RPMI7951 (cell line): ENCODE measurements around the gene PTPN2. TPM values are rescaled to one million over a fixed set of nuclear protein-coding genes. Genes with fewer than 3 reads are reported as not detected.
A peak's percentile ranks its signal among the peaks of the same experiment; 100 is the strongest.
"Not testable (repeated sequence)": the region's sequence is repeated elsewhere in the genome, so short reads cannot be mapped to it uniquely, and the experiment has no call there.

ENCODE experiments used
- DNase-seq: peaks from one replicate; pipeline ENCODE4 v3.0.0-alpha.2; 2012; ENCODE audit warnings: low read depth
- total RNA-seq: library from RNA; depleted of rRNA; stranded (reverse); fragments of >200 nt; shearing (Covaris generic); gene quantifications from 2 replicates; pipeline ENCODE4 v1.2.3, GENCODE V29; 2014

The PTPN2 gene
- total RNA-seq, 1 experiment from 2014 or later, result 19.9 TPM

DNA sequence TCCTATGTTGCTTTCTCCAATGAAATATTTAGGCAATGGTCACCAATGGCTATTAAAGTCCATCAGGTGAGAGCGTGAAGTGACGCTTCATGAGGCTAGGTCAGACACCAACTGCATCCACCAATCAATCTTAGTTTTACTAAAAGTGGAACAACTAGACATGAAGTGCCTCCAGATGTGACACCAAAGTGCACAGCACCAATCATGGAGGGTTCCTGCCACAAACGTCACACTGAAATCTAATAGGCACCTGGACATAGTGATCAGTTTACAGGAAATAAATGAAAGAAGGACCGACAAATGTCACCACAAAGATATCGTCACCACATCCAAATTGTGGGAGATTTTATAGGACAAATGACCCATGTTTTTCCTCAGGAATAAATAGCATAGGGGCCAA, 110.7 kb downstream of the PTPN2 start:
- DNase-seq, result no peak

- DNase-seq, result no peak
Observed at GRCh38 chr18:12772111-12772510, 111.9 kb downstream of the PTPN2 start.

DNA sequence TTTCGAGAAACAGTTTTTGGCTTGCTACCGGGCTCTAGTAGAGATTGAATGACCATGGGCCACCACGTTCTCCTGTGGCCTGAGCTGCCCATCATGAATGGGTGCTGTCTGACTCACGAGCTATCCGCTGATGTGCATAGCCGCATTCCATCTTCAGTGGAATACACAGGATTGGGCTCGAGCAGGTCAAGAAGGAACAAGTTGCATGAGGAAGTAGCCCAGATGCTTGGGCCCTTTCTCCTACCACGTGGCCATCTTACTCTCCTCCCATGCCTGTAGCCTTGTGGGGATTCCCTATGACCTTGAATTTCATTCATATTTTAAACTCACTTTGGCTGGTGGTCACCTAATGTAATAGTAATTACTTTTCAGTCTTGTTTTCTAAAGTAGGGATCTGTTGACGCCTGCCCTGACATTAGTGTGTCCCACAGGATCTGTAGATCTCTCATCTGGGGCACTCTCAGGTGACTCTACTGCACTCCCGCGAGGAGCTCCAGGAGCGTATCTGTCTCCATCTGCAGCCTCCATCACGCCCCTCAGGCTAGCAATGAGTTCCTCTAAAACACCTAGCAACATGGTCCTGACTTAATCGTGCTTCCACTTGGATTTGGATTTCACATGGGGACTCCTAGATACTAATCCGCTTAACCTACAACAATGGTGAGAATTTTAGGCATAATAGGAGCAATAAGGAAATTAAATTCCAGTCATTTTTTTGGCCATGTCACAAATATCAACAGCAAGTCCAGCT, 113.4 kb downstream of the PTPN2 start:
- no peak for DNase-seq

DNA sequence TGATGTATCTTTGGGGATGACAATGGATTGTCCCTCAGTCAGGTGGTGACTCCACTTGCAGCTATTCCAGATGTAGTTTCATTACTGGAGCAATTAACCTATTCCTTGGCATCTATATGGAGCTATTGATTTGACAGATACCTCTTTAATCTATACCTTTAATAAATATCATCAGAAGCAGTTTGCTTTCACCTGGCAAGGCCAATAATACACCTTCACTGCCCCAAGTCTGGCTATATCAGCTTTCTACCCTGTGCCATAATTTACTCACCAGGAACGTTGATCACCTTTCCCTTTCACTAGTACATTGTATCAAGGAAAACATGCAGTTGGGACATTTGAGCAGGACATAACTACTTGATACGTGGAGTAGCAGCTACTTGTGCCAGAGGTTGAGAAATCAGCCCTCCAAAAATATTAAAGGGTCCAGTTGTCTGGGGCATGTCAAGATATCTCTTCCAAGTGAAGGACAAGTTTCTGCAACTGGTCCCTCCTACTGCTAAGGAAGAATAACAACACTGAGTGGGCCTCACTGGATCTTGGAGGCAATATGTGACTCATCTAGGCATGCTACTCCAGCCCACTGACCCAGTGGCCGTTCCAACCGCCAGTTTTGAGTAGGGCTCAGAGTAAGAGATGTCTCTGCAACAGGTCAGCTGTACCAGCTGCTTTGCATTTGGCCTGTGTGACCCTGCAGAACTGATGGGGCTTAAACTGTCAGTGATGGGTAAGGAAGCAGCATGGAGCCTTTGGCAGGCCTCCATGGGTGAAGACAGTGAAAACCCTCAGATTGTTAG, 114.2 kb downstream of the PTPN2 start:
- no peak for DNase-seq

GRCh38 chr18:12769136-12769535, 114.9 kb downstream of the PTPN2 start:
- DNase-seq, result no peak

DNA sequence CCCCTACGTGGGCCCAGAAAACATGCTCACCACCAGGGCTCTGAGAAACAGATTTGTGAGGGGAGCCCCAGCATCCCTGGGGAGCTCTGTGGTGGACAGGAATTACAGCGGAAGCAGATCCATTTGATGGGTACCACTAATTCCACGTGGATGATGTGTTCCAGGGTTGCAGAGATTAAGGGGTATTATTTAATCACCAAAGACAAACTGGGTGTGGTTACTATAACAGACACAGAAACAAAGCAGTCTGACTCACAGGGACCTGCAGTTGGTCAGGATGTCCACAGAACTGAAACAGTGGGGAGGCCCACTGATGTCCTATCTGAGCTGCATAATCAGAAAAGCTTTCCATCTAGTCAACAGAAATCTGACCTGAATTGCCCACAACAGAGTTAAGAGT, 115.4 kb downstream of the PTPN2 start:
- DNase-seq, result peak; percentile 15

DNA sequence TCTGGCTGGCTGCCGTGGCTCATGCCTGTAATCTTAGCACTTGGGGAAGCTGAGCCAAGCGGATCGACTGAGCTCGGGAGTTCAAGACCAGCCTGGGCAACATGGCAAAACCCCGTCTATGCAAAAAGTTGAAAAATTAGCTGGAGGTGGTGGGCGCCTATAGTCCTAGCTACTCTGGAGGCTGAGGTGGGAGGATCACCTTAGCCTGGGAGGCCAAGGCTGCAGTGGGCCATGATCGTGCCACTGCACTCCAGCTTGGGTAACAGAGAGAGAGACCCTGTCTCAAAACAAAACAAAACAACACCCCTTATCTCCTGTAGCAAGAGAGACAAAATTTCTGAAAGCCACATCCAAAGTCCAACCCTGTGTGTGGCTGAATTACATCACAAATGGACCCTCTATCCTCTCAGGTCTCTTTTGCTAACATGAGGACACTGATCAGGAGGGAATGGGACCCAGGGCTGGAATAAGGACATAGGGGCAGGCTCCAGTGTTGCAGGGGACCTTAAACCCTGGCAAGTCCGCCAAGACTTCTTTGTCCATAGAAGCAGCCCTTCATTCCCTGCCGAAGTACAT, 116.4 kb downstream of the PTPN2 start:
- no peak for DNase-seq

- DNase-seq, result no peak
Observed at GRCh38 chr18:12766986-12767433, 117.0 kb downstream of the PTPN2 start.

DNA sequence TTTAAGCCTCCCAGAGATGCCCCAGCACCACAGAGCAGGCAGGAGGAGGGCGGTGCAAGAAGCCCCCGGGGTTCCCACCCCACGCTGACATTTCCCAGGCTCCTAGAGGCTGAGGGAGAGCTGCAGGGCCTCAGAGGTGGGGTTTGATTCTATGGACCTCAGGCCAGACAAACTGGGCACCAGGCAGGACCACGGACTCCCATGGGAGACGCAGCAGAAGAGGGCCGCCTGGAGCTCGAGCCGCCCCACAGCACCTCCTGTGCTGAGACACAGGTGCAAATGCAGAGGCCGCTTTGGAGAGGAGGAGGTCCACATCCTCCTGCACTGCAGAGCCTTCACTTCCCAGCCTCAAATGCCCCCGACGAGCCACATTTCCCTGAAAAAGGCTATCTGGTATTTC, 118.5 kb downstream of the PTPN2 start:
- no peak for DNase-seq

GRCh38 chr18:12765126-12765525, 118.9 kb downstream of the PTPN2 start:
- no peak for DNase-seq

- DNase-seq, result not testable (repeated sequence)
Observed at GRCh38 chr18:12758566-12758965, 125.5 kb downstream of the PTPN2 start.

- DNase-seq, result not testable (repeated sequence)
Observed at GRCh38 chr18:12756619-12757239, 127.3 kb downstream of the PTPN2 start.

DNA sequence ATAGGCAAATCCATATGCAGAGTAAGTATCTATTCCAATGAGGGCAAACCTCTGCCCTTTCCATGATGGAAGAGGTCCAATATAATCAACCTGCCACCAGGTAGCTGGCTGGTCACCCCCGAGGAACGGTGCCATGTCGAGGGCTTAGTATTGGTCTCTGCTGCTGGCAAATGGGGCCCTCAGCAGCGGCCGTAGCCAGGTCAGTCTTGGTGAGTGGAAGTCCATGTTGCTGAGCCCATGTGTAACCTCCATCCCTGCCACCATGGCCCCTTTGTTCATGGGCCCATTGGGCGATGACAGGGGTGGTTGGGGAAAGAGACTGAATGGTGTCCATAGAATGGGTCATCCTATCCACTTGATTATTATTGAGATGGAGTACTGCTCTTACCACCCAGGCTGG, 128.4 kb downstream of the PTPN2 start:
- not testable (repeated sequence) for DNase-seq

GRCh38 chr18:12754511-12754910, 129.5 kb downstream of the PTPN2 start:
- no peak for DNase-seq

- DNase-seq, result no peak
Observed at GRCh38 chr18:12751891-12752290, 132.1 kb downstream of the PTPN2 start.

DNA sequence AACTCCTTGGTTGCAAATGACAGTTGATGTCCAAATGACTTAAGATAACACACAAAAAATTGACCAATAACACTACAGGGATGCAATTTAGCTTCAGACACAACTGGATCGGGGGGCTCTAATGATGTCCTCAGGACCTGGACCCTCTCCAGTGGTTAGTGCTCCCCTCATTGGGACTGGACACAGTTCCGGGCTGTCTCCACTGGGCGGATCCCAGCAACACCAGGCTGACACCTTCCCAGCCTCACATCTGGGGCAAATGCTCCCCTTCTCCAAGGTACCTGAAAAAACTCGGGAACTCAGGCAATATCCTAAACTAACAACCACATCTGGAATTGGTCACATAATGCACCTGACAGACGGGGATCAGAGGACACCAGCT, 132.5 kb downstream of the PTPN2 start:
- DNase-seq, result no peak

DNA sequence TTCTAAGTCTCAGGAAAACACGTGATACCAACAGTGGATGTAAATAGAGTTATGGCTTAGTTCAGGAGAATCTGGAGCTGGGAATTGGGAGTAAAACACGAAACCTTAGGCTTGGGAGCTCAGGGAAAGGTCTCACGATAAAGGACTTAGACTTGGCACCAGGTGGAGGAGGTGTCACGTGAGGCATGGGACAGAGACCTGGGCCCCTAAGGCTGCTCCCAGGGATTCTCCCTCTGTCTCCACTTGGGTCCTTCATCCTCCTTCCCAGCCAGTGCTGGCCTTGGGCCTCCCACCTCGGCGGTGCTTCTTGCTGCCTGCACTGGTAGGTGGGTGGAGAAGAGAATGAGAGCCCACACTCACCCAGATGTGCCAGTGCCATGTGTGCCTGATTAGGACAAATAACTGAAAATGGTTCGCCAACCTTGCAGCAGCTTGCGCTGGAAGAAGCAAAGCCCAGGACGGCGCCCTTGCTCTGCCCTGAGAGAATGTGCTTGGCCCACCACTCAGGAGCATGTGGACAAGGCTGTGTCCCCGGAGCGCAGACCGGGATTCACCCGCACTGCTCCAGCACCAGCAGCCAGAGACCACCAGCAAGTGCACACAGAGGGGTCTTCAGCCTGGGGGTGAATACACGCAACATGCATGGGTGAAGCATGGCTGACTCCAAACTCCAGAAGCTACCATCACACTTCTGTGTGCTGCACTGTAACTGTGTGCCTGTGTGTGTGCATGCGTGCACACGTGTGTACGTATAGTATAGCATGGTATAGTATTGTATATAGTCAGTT, 133.1 kb downstream of the PTPN2 start:
- DNase-seq, result no peak

GRCh38 chr18:12750076-12750714, 133.8 kb downstream of the PTPN2 start:
- DNase-seq, result peak; percentile 68

- DNase-seq, result no peak
Observed at GRCh38 chr18:12749121-12749520, 134.9 kb downstream of the PTPN2 start.

- DNase-seq, result no peak
Observed at GRCh38 chr18:12748671-12749070, 135.4 kb downstream of the PTPN2 start.
